GM23248 (cell line): ENCODE results near the gene STK33. TPM values are rescaled to one million over a fixed set of nuclear protein-coding genes. Genes with fewer than 3 reads are reported as not detected.

ENCODE experiments used
- DNase-seq: peaks from one replicate; pipeline ENCODE4 v3.0.0-alpha.2; 2015
- H2AFZ ChIP-seq: fragments of 200-600 bp; sonication (generic); 2 replicates; pipeline ENCODE4 v1.6.1; 2016; ENCODE audit warnings: antibody characterized with exemption
- H3F3A ChIP-seq: fragments of 200-600 bp; sonication (generic); 2 replicates; pipeline ENCODE4 v1.6.1; 2016; ENCODE audit warnings: mild to moderate bottlenecking, antibody characterized with exemption, mixed run types; ENCODE audit not compliant: insufficient read depth
- H3K27ac ChIP-seq: fragments of 200-600 bp; sonication (generic); 2 replicates; pipeline ENCODE4 v1.5.1; 2016; ENCODE audit warnings: mild to moderate bottlenecking
- H3K27me3 ChIP-seq: fragments of 200-600 bp; sonication (generic); replicated peaks from 2 replicates; pipeline ENCODE4 v1.6.1; 2016; ENCODE audit warnings: mild to moderate bottlenecking; ENCODE audit not compliant: insufficient read depth
- H3K36me3 ChIP-seq: fragments of 200-600 bp; sonication (generic); 2 replicates; pipeline ENCODE4 v1.6.1; 2016; ENCODE audit warnings: low read depth, mild to moderate bottlenecking
- H3K4me1 ChIP-seq: fragments of 200-600 bp; sonication (generic); 2 replicates; pipeline ENCODE4 v1.6.1; 2016; ENCODE audit warnings: mild to moderate bottlenecking; ENCODE audit not compliant: insufficient read depth
- H3K4me2 ChIP-seq: fragments of 200-600 bp; sonication (generic); one replicate; pipeline ENCODE4 v1.6.1; 2016; ENCODE audit warnings: mild to moderate bottlenecking; ENCODE audit not compliant: unreplicated experiment
- H3K4me3 ChIP-seq: fragments of 200-600 bp; sonication (generic); 2 replicates; pipeline ENCODE4 v1.5.1; 2016; ENCODE audit warnings: mild to moderate bottlenecking
- H3K79me2 ChIP-seq: fragments of 200-600 bp; sonication (generic); 2 replicates; pipeline ENCODE4 v1.6.1; 2016; ENCODE audit warnings: mild to moderate bottlenecking; ENCODE audit not compliant: insufficient read depth
- H3K9ac ChIP-seq: fragments of 200-600 bp; sonication (generic); 2 replicates; pipeline ENCODE4 v1.6.1; 2016; ENCODE audit warnings: mild to moderate bottlenecking
- H3K9me2 ChIP-seq: fragments of 200-600 bp; sonication (generic); 2 replicates; pipeline ENCODE4 v1.6.1; 2016; ENCODE audit warnings: mixed run types, mild to moderate bottlenecking, moderate library complexity; ENCODE audit not compliant: insufficient read depth
- H3K9me3 ChIP-seq: fragments of 200-600 bp; sonication (generic); one replicate; pipeline ENCODE4 v1.6.1; 2017; ENCODE audit warnings: low read depth
- H4K20me1 ChIP-seq: fragments of 200-600 bp; sonication (generic); 2 replicates; pipeline ENCODE4 v1.6.0; 2016; ENCODE audit not compliant: insufficient read depth
- EZH2 ChIP-seq: fragments of 200-600 bp; sonication (generic); IDR thresholded peaks from 2 replicates; pipeline ENCODE4 v1.6.1; 2018; ENCODE audit warnings: antibody characterized with exemption, mild to moderate bottlenecking; ENCODE audit not compliant: insufficient read depth, poor library complexity, severe bottlenecking
- EZH2phosphoT487 ChIP-seq: fragments of 200-600 bp; sonication (generic); IDR thresholded peaks from 2 replicates; pipeline ENCODE4 v1.6.1; 2018; ENCODE audit warnings: antibody characterized with exemption, moderate library complexity, mild to moderate bottlenecking, low read depth; ENCODE audit not compliant: insufficient read depth
- WGBS, 2 experiments: methylation state at CpG; one replicate each; pipeline ENCODE4 v1.1.6; 2015 to 2017; ENCODE audit warnings: low lambda C conversion rate in 2 of 2, low coverage in 1 of 2; ENCODE audit errors: missing lambda C conversion rate in 2 of 2; 5-methylcytosine and 5-hydroxymethylcytosine counted together
- in situ Hi-C: fragments of 300-500 bp; cut with MboI; formaldehyde crosslinking; loops from 2 replicates; pipeline ENCODE4 v1.15.0; 2020
- polyA plus RNA-seq: library from polyadenylated mRNA; unstranded; fragments of >200 nt; fragmentation: Nextera tagmentation; extraction: Ambion mirVana; gene quantifications from 2 replicates; pipeline ENCODE4 v1.2.1, GENCODE V29; 2016
- total RNA-seq: library from RNA; depleted of rRNA; stranded (reverse); fragments of >200 nt; shearing (Covaris generic); gene quantifications from 2 replicates; pipeline ENCODE4 v1.2.3, GENCODE V29; 2014

Gene STK33
- total and polyA plus RNA-seq, 2 experiments from 2014 or later, result not detected

DNA sequence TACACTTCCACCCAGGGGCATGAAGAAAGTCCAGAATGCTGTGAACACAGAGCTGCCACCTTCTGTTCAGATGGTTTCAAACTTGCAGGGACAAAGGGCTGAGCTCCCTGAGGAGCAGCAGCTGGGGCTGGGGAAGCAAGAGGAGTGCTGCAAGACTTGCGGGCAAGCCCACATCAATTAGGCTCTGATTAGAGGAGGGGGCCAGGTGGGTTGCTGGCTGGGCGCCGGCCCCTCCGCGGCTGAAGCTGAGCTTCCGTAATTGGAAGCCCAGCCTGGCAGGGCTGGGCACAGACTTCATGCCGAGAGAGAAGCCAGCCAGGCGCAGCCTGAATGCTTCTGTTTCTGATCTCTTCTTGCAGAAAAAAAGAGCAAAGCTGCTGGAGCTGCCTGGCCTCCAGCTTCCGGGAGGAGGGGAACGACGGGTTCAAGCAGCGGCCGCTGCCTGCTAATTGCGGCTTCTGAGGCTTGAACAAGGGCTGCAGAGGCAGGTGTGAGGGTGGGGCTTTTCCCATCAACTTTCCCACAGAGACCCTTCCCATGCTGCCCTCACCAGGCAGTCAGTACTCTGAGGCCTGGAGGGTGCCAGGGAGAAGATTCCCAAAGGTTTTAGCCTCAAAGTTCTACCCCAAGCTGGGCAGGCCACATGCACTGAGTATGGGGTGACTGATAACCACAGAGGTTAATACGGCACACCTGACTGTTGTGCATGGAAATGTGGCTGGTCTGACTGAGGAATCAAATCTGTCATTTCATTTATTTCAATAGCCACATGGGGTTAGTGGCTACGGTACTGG, 239.2 kb downstream of the STK33 start:
- 10 to 11% methylated on average over 16 of the region's 16 CpGs for WGBS, 2 experiments
- TF ChIP-seq EZH2phosphoT487 (no peak), EZH2 (no peak)
- H4K20me1 ChIP-seq, result no peaks in the 10 kb centered on the region
- H3K27ac ChIP-seq, result no peak overlapping the region
- H3K79me2 ChIP-seq, result no peaks in the 10 kb centered on the region
- no peaks in the 10 kb centered on the region for H3K9me2 ChIP-seq
- H3K4me3 ChIP-seq, result no peak overlapping the region
- no peaks in the 10 kb centered on the region for H3K36me3 ChIP-seq
- in situ Hi-C loops, result no loop called here
- H3K9me3 ChIP-seq, result no peaks in the 10 kb centered on the region
- no peak overlapping the region for H3K9ac ChIP-seq
- no peak overlapping the region for H2AFZ ChIP-seq
- no peak overlapping the region for H3K4me2 ChIP-seq
- peak; percentile 15 for DNase-seq
- H3K27me3 ChIP-seq, result peaks cover 32% of the 10 kb centered on the region
- no peaks in the 10 kb centered on the region for H3F3A ChIP-seq
- no peaks in the 10 kb centered on the region; the same call in 1 of the 2 replicates for H3K4me1 ChIP-seq

DNA sequence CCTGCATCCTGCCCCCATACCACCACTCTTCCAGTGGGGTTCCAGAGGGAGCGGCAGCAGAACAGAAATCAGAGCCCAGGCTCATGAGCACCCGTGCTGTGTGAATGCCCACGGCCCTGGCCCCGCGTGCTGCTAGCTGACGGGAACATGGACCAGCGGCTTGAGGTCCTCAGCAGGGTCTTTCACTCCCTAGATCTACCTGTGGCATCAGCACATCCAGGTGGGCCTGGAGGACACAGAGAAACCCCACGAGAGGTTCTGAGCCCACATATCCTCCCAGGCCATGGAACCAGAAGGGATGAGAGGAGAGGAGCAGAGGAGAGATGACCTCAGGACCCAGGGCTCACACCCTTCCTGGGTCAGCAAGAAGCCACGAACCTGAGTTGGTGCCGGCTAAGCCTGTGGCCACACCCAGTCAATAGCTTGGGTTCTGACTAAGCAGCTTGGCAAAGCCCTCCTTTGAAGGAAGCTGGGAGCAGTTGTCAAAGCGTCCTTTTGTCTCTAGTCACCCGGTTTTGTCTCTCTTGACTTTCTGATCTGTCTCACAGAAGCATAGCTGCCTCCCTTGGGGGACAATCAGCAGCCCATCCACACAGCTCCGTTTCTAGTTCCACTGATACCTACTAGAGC, 241.0 kb downstream of the STK33 start:
- 40 to 47% methylated on average over 12 to 13 of the region's 13 CpGs for WGBS, 2 experiments
- H3K27me3 ChIP-seq, result peaks cover 28% of the 10 kb centered on the region
- H3K4me1 ChIP-seq, result no peaks in the 10 kb centered on the region; the same call in 1 of the 2 replicates
- no peak overlapping the region for H3K9ac ChIP-seq
- H4K20me1 ChIP-seq, result no peaks in the 10 kb centered on the region
- H3F3A ChIP-seq, result no peaks in the 10 kb centered on the region
- H3K4me2 ChIP-seq, result no peak overlapping the region
- H3K4me3 ChIP-seq, result no peak overlapping the region
- no peak for TF ChIP-seq EZH2
- no peak for TF ChIP-seq EZH2phosphoT487
- no peak overlapping the region for H3K27ac ChIP-seq
- H3K79me2 ChIP-seq, result no peaks in the 10 kb centered on the region
- H3K9me3 ChIP-seq, result no peaks in the 10 kb centered on the region
- H3K9me2 ChIP-seq, result no peaks in the 10 kb centered on the region
- no peaks in the 10 kb centered on the region for H3K36me3 ChIP-seq
- no peak overlapping the region for H2AFZ ChIP-seq
- DNase-seq, result no peak
- in situ Hi-C loops, result no loop called here

DNA sequence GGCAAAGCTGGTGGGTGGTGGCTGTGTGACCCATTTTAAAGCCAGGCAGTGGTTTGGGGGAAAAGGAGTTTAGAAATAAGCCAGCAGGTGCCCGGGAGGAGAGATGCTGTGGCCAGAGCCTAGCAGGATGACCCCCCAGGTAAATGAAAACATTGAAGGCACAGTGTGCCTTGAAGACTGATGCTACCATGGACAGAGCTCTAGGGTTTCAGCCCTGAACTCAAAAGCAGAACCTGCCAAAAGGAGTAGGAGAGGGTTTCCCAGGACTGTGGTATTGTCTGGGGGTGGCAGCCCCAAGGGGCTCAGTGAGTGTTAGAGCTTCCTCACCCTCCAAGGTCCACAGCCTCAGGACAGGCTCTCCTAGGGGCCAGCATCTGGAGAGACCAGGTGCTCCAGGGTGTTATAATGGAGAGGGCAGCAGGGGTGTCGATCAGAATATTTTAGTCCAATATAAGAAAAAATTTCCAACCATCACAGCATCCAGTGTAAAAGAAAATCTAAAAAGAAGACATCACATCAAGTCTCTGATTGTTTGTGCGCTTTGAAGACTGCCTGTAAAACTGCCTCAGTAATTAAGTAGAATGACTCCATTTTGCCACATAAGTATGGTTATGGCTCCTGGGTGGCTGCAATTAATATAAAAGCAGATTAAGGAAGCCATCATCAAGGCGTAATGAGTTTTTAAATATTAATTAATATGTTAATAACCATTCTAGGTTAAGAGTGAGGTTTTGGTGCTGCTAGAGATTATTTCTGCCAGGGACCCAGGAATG, 241.7 kb downstream of the STK33 start:
- Histone ChIP-seq H3K9ac (no peak overlapping the region), H3K4me2 (no peak overlapping the region), H3K9me2 (no peaks in the 10 kb centered on the region), H3K27me3 (peaks cover 26% of the 10 kb centered on the region), H3K4me1 (no peaks in the 10 kb centered on the region; the same call in 1 of the 2 replicates), H2AFZ (no peak overlapping the region), H3K79me2 (no peaks in the 10 kb centered on the region), H3K9me3 (no peaks in the 10 kb centered on the region), H3K27ac (no peak overlapping the region), H3K4me3 (no peak overlapping the region), H4K20me1 (no peaks in the 10 kb centered on the region), H3K36me3 (no peaks in the 10 kb centered on the region), H3F3A (no peaks in the 10 kb centered on the region)
- in situ Hi-C loops, result no loop called here
- TF ChIP-seq EZH2 (no peak), EZH2phosphoT487 (no peak)
- DNase-seq, result peak; percentile 16
- 51 to 56% methylated on average over 4 of the region's 4 CpGs for WGBS, 2 experiments

DNA sequence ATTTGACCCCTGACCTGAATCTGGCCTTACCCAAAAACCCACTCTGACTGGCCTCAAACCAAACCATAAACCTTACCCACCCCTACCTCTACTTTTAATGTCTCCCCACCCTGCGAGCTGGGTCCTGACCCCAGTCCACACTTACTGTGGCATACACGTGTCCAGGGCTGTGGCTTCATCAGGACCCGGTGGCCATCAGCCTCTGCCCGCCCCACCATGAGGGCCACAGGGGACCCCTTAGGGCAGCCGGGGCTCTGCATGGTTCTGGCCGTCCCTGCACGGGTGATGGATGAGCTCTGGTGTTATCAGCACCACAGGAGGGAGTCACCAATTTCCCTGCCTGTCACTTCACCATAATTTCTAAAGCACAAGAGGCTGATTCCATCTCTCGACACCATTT, 242.8 kb downstream of the STK33 start:
- H3K9ac ChIP-seq, result no peak overlapping the region
- WGBS, 2 experiments, result 26 to 33% methylated on average over 7 to 8 of the region's 8 CpGs

More for the DNA sequence above, 242.8 kb downstream of the STK33 start:
- H2AFZ ChIP-seq, result no peak overlapping the region
- no peak overlapping the region for H3K27ac ChIP-seq
- no peak overlapping the region for H3K4me3 ChIP-seq
- no peaks in the 10 kb centered on the region for H3K4me1 ChIP-seq
- no peaks in the 10 kb centered on the region for H3K9me3 ChIP-seq
- no peak for TF ChIP-seq EZH2
- TF ChIP-seq EZH2phosphoT487, result no peak
- no peaks in the 10 kb centered on the region for H4K20me1 ChIP-seq
- no peak for DNase-seq
- H3K4me2 ChIP-seq, result no peak overlapping the region
- peaks cover 21% of the 10 kb centered on the region for H3K27me3 ChIP-seq
- no peaks in the 10 kb centered on the region for H3F3A ChIP-seq
- H3K36me3 ChIP-seq, result no peaks in the 10 kb centered on the region
- in situ Hi-C loops, result no loop called here
- H3K9me2 ChIP-seq, result no peaks in the 10 kb centered on the region
- no peaks in the 10 kb centered on the region for H3K79me2 ChIP-seq
